Upper lobe of left lung (tissue), 6 donors: Measurements from ENCODE around the gene CCDC192. TPM values are rescaled to one million over a fixed set of nuclear protein-coding genes. Genes with fewer than 3 reads are reported as not detected.
"Not testable (repeated sequence)": the region's sequence is repeated elsewhere in the genome, so short reads cannot be mapped to it uniquely, and the experiment has no call there.

Experiments
- ATAC-seq, 2 donors: fragments of 200-7000 bp; cut with Tn5 transposase; one replicate each; pipeline ENCODE4 v1.9.1; 2022; ENCODE audit warnings: mild to moderate bottlenecking in 2 of 2, moderate library complexity in 2 of 2; ENCODE audit not compliant: low FRiP score in 2 of 2
- DNase-seq, 2 donors: peaks; one replicate each; pipeline ENCODE4 v3.0.0-alpha.2; 2019 to 2020
- H3K27ac ChIP-seq, 4 donors: fragments of 200-600 bp; sonication (generic); one replicate each; pipeline ENCODE4 v1.5.1; 2016 to 2019
- H3K27me3 ChIP-seq, 4 donors: fragments of 200-600 bp; sonication (generic); one replicate each; pipeline ENCODE4 v1.5.1; 2017 to 2019
- H3K36me3 ChIP-seq, 4 donors: fragments of 200-600 bp; sonication (generic); one replicate each; pipeline ENCODE4 v1.5.1; 2016 to 2019
- H3K4me1 ChIP-seq, 4 donors: fragments of 200-600 bp; sonication (generic); one replicate each; pipeline ENCODE4 v1.5.1; 2018 to 2019
- H3K4me3 ChIP-seq, 4 donors: fragments of 200-600 bp; sonication (generic); one replicate each; pipeline ENCODE4 v1.5.1; 2017 to 2019; ENCODE audit warnings: mild to moderate bottlenecking in 2 of 4, moderate library complexity in 1 of 4
- H3K9me3 ChIP-seq, 4 donors: fragments of 200-600 bp; sonication (generic); one replicate each; pipeline ENCODE4 v1.5.1; 2018 to 2019
- CTCF ChIP-seq, 6 experiments: fragments of 450-650 bp in 4 of 6; fragments of 200-600 bp in 2 of 6; sonication (generic) in 2 of 6; IDR thresholded peaks; one replicate each; pipeline ENCODE4 v1.5.1; 2016 to 2019; ENCODE audit warnings: antibody characterized with exemption in 6 of 6
- EP300 ChIP-seq, 4 donors: sonication (generic); formaldehyde crosslinking; IDR thresholded peaks; one replicate each; pipeline ENCODE4 v1.5.1; 2017; ENCODE audit warnings: antibody characterized with exemption in 4 of 4, control low read depth in 2 of 4
- POLR2A ChIP-seq, 4 donors: fragments of 450-650 bp; IDR thresholded peaks; one replicate each; pipeline ENCODE4 v1.5.1; 2016 to 2017; ENCODE audit warnings: antibody characterized with exemption in 4 of 4, mild to moderate bottlenecking in 2 of 4
- POLR2AphosphoS5 ChIP-seq, 2 donors: sonication (generic); formaldehyde crosslinking; IDR thresholded peaks; one replicate each; pipeline ENCODE4 v1.5.1; 2017; ENCODE audit warnings: antibody characterized with exemption in 2 of 2
- WGBS, 2 donors: methylation state at CpG; one replicate each; pipeline ENCODE4 v1.1.5; 2017 to 2018; 5-methylcytosine and 5-hydroxymethylcytosine counted together
- total RNA-seq, 6 donors: library from RNA; depleted of rRNA in 4 of 6; stranded (reverse); fragments of >200 nt in 4 of 6; gene quantifications; one replicate each; pipeline versions ENCODE4 v1.1.0 to v1.2.1, GENCODE V29; 2016 to 2021
- donor health status: DM: no; HTN: no; CAD: no; lungs with moderate emphysema.
- donor health status: DM: no; HTN: yes; CAD: no; lungs with severe emphysema.

Gene CCDC192
- total RNA-seq, 6 donors from 2014 or later: 0.76 TPM; not detected in 5

- no peaks in the 10 kb centered on the region for H3K27me3 ChIP-seq
- no peak for DNase-seq
- no peak for ATAC-seq
- no peak overlapping the region for H3K27ac ChIP-seq
- H3K4me1 ChIP-seq: no peaks in the 10 kb centered on the region
- no peaks in the 10 kb centered on the region for H3K36me3 ChIP-seq
- no peak overlapping the region for H3K4me3 ChIP-seq
- H3K9me3 ChIP-seq: no peaks in the 10 kb centered on the region
- TF ChIP-seq POLR2AphosphoS5 (IDR thresholded peaks at IDR 0.05) (no peak), POLR2A (IDR thresholded peaks at IDR 0.05) (no peak), CTCF (IDR thresholded peaks at IDR 0.05) (no peak)
Measured at GRCh38 chr5:127665641-127666040, 37.5 kb upstream of the CCDC192 start.

- no peak for TF ChIP-seq POLR2A (IDR thresholded peaks at IDR 0.05)
- TF ChIP-seq CTCF (IDR thresholded peaks at IDR 0.05): no peak
- no peak for TF ChIP-seq EP300 (IDR thresholded peaks at IDR 0.05)
- no peak for TF ChIP-seq POLR2AphosphoS5 (IDR thresholded peaks at IDR 0.05)
- DNase-seq (no peak), ATAC-seq (no peak)
- H3K4me3 ChIP-seq: no peak overlapping the region
- no peaks in the 10 kb centered on the region for H3K9me3 ChIP-seq
- H3K27me3 ChIP-seq: no peaks in the 10 kb centered on the region
- no peaks in the 10 kb centered on the region for H3K4me1 ChIP-seq
- 75 to 81% methylated on average over 3 of the region's 3 CpGs for WGBS, 2 donors
- no peaks in the 10 kb centered on the region for H3K36me3 ChIP-seq
- H3K27ac ChIP-seq: no peak overlapping the region
Measured at GRCh38 chr5:127666043-127666716, 37.0 kb upstream of the CCDC192 start.

- 46 to 54% methylated on average over 3 of the region's 3 CpGs for WGBS, 2 donors
- DNase-seq: no peak
- no peak for ATAC-seq
- no peak overlapping the region for H3K27ac ChIP-seq
- H3K4me3 ChIP-seq: no peak overlapping the region
- H3K4me1 ChIP-seq: no peaks in the 10 kb centered on the region
- no peaks in the 10 kb centered on the region for H3K9me3 ChIP-seq
- TF ChIP-seq POLR2AphosphoS5 (IDR thresholded peaks at IDR 0.05) (no peak), POLR2A (IDR thresholded peaks at IDR 0.05) (no peak), CTCF (IDR thresholded peaks at IDR 0.05) (no peak), EP300 (IDR thresholded peaks at IDR 0.05) (no peak)
- H3K36me3 ChIP-seq: no peaks in the 10 kb centered on the region
- H3K27me3 ChIP-seq: no peaks in the 10 kb centered on the region
Measured at GRCh38 chr5:127667926-127668325, 35.3 kb upstream of the CCDC192 start.

GRCh38 chr5:127671218-127671617 lies 32.0 kb upstream of the CCDC192 start:
- H3K9me3 ChIP-seq: no peaks in the 10 kb centered on the region
- H3K27me3 ChIP-seq: no peaks in the 10 kb centered on the region
- WGBS, 2 donors: 87 to 88% methylated on average over 6 of the region's 6 CpGs
- no peak overlapping the region for H3K27ac ChIP-seq
- no peak for TF ChIP-seq EP300 (IDR thresholded peaks at IDR 0.05)
- no peak for TF ChIP-seq POLR2AphosphoS5 (IDR thresholded peaks at IDR 0.05)
- H3K4me1 ChIP-seq: no peaks in the 10 kb centered on the region
- ATAC-seq (no peak), DNase-seq (no peak)
- no peaks in the 10 kb centered on the region for H3K36me3 ChIP-seq
- no peak overlapping the region for H3K4me3 ChIP-seq

GRCh38 chr5:127673117-127673800 lies 29.9 kb upstream of the CCDC192 start:
- Histone ChIP-seq H3K27ac (no peak overlapping the region), H3K4me3 (no peak overlapping the region), H3K27me3 (no peaks in the 10 kb centered on the region), H3K36me3 (no peaks in the 10 kb centered on the region), H3K4me1 (no peaks in the 10 kb centered on the region), H3K9me3 (no peaks in the 10 kb centered on the region)
- WGBS, 2 donors: 70 to 78% methylated on average over 2 of the region's 2 CpGs
- ATAC-seq (no peak), DNase-seq (no peak)
- TF ChIP-seq EP300 (IDR thresholded peaks at IDR 0.05) (no peak), POLR2A (IDR thresholded peaks at IDR 0.05) (no peak)

- not testable (repeated sequence) for H3K27ac ChIP-seq, H3K4me3 ChIP-seq, H3K4me1 ChIP-seq, H3K36me3 ChIP-seq, ATAC-seq, H3K27me3 ChIP-seq, H3K9me3 ChIP-seq, DNase-seq
Measured at GRCh38 chr5:127676951-127677350, 26.2 kb upstream of the CCDC192 start.

- 80 to 85% methylated on average over 3 of the region's 3 CpGs for WGBS, 2 donors
- not testable (repeated sequence) for H3K27ac ChIP-seq, H3K9me3 ChIP-seq, ATAC-seq, H3K27me3 ChIP-seq, H3K4me3 ChIP-seq, H3K4me1 ChIP-seq, H3K36me3 ChIP-seq, DNase-seq
Measured at GRCh38 chr5:127679691-127680330, 23.4 kb upstream of the CCDC192 start.
